Coronary artery (tissue), 2 donors: ENCODE results near the gene GGCX.
A peak's percentile ranks its signal among the peaks of the same experiment; 100 is the strongest.
"Not testable (repeated sequence)": the region's sequence is repeated elsewhere in the genome, so short reads cannot be mapped to it uniquely, and the experiment has no call there.

Source experiments
- DNase-seq: peaks from one replicate; pipeline ENCODE4 v3.0.0-alpha.2; 2017; ENCODE audit warnings: low spot score
- H3K27ac ChIP-seq, 2 donors: fragments of 200-600 bp; sonication (generic); one replicate each; pipeline ENCODE4 v1.5.1; 2016 to 2019
- H3K4me3 ChIP-seq: fragments of 200-600 bp; sonication (generic); 2 replicates; pipeline ENCODE4 v1.5.1; 2016; ENCODE audit warnings: mild to moderate bottlenecking, moderate library complexity
- TF ChIP-seq, protein P1 (sequence below): fragments of 200-600 bp; sonication (generic); IDR thresholded peaks from one replicate; pipeline ENCODE4 v1.5.1; 2019; ENCODE audit warnings: antibody characterized with exemption

GGCX gene

DNA sequence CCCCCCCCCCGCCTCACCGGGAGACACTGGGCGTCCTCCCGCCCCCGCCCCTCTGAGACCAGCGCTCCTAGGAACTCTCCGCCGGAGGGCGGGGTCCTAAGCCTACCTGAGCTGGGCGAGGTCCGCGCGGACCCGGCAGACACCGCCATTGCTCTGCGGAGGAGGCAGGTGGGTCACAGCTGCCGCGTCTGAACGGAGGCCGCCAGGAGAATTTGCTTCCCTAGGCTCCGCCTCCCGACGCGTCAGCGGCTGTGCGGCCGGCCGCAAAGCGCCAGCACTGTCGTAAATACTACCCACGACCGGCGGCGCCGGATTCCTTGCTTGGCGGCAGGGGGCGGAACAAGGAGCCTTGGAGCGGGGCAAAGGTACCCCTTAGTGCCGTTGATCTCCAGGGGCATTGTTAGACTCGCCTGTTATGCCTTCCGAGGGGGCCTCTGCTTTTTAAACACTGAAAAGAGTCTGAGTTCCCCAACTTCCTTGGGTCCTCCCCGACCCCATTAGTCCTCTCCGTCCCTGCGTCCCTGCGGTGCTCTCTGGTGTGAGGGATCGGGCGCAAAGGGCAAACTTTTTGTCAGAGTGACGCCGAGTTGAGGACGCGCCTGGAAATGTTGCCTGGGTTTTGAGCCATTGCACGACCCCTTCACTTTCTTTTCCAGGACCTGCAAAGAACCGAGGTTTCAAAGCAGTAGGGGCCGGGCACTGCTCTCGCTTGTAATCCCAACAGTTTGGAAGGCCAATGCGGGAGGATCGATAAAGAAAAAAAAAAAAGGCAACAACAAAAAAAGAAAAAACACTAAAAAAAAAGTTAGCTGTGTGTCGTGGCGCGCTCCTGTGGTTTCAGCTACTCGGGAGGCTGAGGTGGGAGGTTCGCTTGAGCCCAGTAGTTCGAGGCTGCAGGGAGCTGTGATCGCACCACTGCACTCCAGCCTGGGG is at the start of gene GGCX:
TSS of gene GGCX (minus strand) at position 214 of the 933 bp plus-strand sequence. CDS start at position 149, 65 bp downstream.
- Histone ChIP-seq H3K4me3 (peak within 1 kb of the TSS; percentile 89), H3K27ac (peak within 1 kb of the TSS; percentile 79 to 91)
- TF ChIP-seq, protein P1, sequence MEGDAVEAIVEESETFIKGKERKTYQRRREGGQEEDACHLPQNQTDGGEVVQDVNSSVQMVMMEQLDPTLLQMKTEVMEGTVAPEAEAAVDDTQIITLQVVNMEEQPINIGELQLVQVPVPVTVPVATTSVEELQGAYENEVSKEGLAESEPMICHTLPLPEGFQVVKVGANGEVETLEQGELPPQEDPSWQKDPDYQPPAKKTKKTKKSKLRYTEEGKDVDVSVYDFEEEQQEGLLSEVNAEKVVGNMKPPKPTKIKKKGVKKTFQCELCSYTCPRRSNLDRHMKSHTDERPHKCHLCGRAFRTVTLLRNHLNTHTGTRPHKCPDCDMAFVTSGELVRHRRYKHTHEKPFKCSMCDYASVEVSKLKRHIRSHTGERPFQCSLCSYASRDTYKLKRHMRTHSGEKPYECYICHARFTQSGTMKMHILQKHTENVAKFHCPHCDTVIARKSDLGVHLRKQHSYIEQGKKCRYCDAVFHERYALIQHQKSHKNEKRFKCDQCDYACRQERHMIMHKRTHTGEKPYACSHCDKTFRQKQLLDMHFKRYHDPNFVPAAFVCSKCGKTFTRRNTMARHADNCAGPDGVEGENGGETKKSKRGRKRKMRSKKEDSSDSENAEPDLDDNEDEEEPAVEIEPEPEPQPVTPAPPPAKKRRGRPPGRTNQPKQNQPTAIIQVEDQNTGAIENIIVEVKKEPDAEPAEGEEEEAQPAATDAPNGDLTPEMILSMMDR = no peak
- DNase-seq = peak; percentile 96

- DNase-seq = no peak
- peak overlapping the region in 1 of 2 donors; percentile 28 for H3K27ac ChIP-seq
- TF ChIP-seq, protein P1 = no peak
- no peak overlapping the region for H3K4me3 ChIP-seq
Observed at GRCh38 chr2:85607268-85608215, 46.2 kb upstream of the GGCX start.

DNA sequence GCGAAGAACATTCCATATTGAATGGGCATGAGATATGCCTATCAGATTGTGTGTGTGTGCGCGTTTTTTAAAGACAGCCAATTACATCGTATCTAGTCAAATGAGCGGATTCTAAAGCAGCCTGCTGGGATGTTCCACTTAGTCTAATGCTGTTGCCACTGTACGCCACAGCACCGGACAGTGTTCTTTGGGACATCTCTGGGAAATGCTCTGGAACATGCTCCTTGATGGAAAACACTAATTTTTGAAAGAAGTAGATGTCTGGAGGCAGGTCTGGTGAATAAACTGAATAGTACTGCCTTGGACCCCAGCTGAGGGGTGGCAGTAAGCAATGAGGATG is 44.8 kb upstream of the GGCX start:
- Histone ChIP-seq H3K27ac (peak overlapping the region in 1 of 2 donors; percentile 77), H3K4me3 (peak overlapping the region; percentile 87)
- no peak for DNase-seq
- TF ChIP-seq, protein P1 = no peak

DNA sequence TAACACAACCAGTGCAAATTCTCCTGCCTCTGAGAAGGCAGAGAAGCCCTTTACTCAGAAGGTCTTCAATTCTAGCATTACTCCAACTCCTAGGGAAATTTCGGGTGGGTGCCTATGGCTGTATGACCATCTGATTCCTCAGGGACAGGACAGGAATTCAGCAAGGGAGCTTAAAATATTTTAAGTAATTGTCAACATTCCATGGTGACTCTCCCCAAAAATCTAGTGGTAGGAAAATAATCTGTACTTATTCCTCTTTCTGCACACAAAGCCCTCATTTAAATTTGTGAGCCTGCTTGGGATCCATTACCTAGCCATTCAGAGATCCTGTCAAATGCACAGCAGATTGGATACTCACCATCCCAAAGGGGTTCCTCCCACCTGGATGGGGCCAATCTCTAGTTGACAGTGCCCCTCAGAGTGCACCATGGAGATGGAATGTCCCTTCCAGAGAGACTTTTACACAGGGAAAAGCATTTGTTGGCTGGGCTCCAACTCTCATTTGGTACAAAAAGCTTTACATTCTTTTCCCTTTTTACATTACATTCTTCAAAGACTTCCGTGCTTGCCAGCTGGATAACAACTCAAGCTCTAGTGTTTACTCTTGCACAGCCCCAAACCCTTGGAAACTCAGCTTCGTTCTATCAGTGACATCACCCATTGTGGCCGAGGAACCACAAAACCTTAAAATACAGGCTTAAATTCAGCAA is 44.3 kb upstream of the GGCX start:
- DNase-seq = no peak
- H3K27ac ChIP-seq = peak overlapping the region; percentile 29 to 77
- peak overlapping the region; percentile 87 for H3K4me3 ChIP-seq
- TF ChIP-seq, protein P1 = no peak

DNA sequence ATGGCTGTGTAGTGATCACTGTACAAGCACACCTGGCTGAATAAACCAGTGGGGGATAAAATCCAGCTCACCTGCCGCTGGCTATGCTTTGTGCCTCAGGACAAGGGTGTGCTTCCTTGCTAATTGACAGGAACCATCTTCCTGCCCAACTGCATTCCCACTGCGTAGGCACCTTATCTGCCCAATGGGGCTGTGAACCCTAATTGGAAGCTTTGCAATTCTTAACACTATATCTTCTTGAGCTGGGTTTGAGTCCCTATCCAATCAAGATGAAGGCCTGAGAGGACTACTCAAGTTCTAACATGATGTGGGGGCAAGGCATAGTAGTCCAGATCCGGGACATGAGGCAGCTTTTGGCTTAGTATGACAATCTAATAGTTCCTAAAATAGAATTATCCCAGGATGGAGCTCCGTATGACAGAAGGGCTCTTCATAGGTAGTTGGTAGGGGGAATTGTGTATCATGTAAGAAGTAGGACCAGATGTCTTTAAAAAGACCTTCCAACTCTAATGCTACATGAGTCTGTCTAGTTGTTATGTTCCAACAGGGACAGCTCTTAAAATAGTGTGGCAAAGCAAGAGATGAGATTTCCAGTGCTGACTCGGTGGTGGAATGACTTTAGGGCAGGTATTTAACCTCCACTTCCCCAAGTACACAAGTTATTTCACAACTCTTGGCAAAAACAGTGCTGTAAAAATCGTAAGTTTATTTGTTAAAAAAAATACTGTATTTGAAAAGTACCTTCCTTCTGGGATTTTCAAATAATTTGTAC is 43.5 kb upstream of the GGCX start:
- TF ChIP-seq, protein P1 = no peak
- DNase-seq = no peak
- H3K4me3 ChIP-seq = peak overlapping the region; percentile 87
- H3K27ac ChIP-seq = peak overlapping the region; percentile 33 to 77

DNA sequence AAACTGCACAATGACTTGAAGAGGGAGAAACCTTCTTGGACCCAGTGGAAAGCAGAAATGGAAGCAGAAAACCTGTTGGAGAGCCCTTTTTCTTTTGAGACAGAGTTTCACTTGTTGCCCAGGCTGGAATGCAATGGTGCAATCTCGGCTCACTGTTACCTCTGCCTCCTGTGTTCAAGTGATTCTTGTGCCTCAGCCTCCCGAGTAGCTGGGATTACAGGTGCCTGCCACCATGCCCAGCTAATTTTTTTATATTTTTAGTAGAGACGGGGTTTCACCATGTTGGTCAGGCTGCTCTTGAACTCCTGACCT is 42.8 kb upstream of the GGCX start:
- Histone ChIP-seq H3K27ac (peak overlapping the region; percentile 33 to 77), H3K4me3 (peak overlapping the region; percentile 87)
- not testable (repeated sequence) for DNase-seq
